OCI-LY1 (cell line): ENCODE results near the gene SORBS2.

ENCODE experiments used
- H2AFZ ChIP-seq: fragments of 200-600 bp; sonication (generic), shearing (Covaris generic); 2 replicates; pipeline ENCODE4 v1.6.0; 2014; ENCODE audit warnings: antibody characterized with exemption, mild to moderate bottlenecking, low read length
- H3F3A ChIP-seq: fragments of 200-600 bp; sonication (generic), shearing (Covaris generic); 2 replicates; pipeline ENCODE4 v1.6.0; 2014; ENCODE audit warnings: mild to moderate bottlenecking, antibody characterized with exemption, low read length, moderate library complexity; ENCODE audit not compliant: insufficient read depth
- H3K27ac ChIP-seq: fragments of 200-600 bp; sonication (generic); 2 replicates; pipeline ENCODE4 v1.5.1; 2014; ENCODE audit warnings: low read length, mixed run types, mild to moderate bottlenecking, low read depth; ENCODE audit not compliant: poor library complexity, severe bottlenecking
- H3K27me3 ChIP-seq: fragments of 200-600 bp; sonication (generic); 2 replicates; pipeline ENCODE4 v1.6.0; 2014; ENCODE audit warnings: antibody characterized with exemption, mild to moderate bottlenecking, low read length, moderate library complexity; ENCODE audit not compliant: insufficient read depth
- H3K36me3 ChIP-seq: fragments of 200-600 bp; sonication (generic); 2 replicates; pipeline ENCODE4 v1.6.1; 2014; ENCODE audit warnings: mild to moderate bottlenecking, antibody characterized with exemption, low read length, moderate library complexity, mixed read lengths; ENCODE audit not compliant: insufficient read depth
- H3K4me1 ChIP-seq: fragments of 200-600 bp; sonication (generic); 2 replicates; pipeline ENCODE4 v1.5.1; 2014; ENCODE audit warnings: mild to moderate bottlenecking, low read length, moderate library complexity; ENCODE audit not compliant: insufficient read depth, severe bottlenecking
- H3K4me2 ChIP-seq: fragments of 200-600 bp; sonication (generic), shearing (Covaris generic); 2 replicates; pipeline ENCODE4 v1.6.1; 2014; ENCODE audit warnings: low read length
- H3K4me3 ChIP-seq: fragments of 200-600 bp; sonication (generic); 2 replicates; pipeline ENCODE4 v1.5.1; 2014; ENCODE audit warnings: low read length, low read depth, mild to moderate bottlenecking, mixed read lengths; ENCODE audit not compliant: poor library complexity, severe bottlenecking
- H3K79me2 ChIP-seq: fragments of 200-600 bp; shearing (Covaris generic); 2 replicates; pipeline ENCODE4 v1.6.1; 2016; ENCODE audit warnings: mixed run types, low read length, mixed read lengths; ENCODE audit not compliant: insufficient read depth
- H3K9ac ChIP-seq: fragments of 200-600 bp; sonication (generic), shearing (Covaris generic); 2 replicates; pipeline ENCODE4 v1.6.1; 2014; ENCODE audit warnings: mild to moderate bottlenecking, low read length, mixed read lengths
- H3K9me2 ChIP-seq: fragments of 200-600 bp; sonication (generic), shearing (Covaris generic); 2 replicates; pipeline ENCODE4 v1.6.1; 2014; ENCODE audit warnings: low read depth, mild to moderate bottlenecking, low read length, mixed read lengths
- H3K9me3 ChIP-seq: fragments of 200-600 bp; shearing (Covaris generic); 2 replicates; pipeline ENCODE4 v1.6.1; 2014; ENCODE audit warnings: low read length, mixed read lengths
- H4K20me1 ChIP-seq: fragments of 200-600 bp; sonication (generic), shearing (Covaris generic); 2 replicates; pipeline ENCODE4 v1.6.0; 2016; ENCODE audit warnings: mild to moderate bottlenecking, low read length; ENCODE audit not compliant: insufficient read depth
- EZH2 ChIP-seq: fragments of 200-600 bp; sonication (generic), shearing (Covaris generic); IDR thresholded peaks from 2 replicates; pipeline ENCODE4 v1.8.0; 2017; ENCODE audit warnings: borderline replicate concordance, mixed run types, mild to moderate bottlenecking, antibody characterized with exemption, low read length, moderate library complexity, mixed read lengths
- TF ChIP-seq, protein P1 (sequence below): fragments of 200-600 bp; sonication (generic), shearing (Covaris generic); IDR thresholded peaks from 2 replicates; pipeline ENCODE4 v1.5.1; 2017; ENCODE audit warnings: mild to moderate bottlenecking, antibody characterized with exemption, low read length, moderate library complexity, mixed read lengths

Gene SORBS2

DNA sequence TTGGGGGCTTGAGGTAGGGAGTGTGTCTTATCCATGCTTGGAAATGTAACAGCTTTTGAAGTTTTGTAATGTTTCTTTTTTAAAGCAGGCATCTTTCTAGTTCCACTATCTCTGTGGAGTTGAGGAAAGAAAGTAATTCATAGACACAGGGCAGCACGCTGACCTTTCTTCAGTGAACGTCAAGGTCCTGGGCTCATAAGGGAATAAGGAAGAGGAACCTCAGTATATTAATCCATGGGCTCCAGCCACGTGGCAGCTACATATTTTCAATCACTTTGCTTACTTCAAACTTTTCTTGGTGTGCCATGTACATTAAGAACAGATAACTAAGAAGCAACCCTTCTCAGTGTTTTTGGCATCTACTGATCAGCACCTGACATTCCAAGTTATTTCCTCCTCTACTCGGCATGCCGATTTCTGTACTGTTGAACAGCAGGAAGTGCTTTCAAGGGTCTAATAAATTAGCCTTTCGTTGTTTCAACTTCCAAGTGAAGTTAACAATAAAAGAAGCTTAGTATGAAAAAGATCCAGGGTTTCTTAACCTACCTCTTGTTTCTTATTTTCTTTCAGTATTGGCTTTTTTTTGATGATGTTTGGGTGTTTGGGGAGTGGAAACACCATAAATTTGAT is 88.2 kb downstream of the SORBS2 start:
- Histone ChIP-seq H4K20me1 (no peaks in the 10 kb centered on the region), H3K4me1 (peaks cover 26% of the 10 kb centered on the region), H3K4me3 (no peak overlapping the region), H3K36me3 (peaks cover under 1% of the 10 kb centered on the region; the same call in 1 of the 2 replicates), H3K9me3 (no peaks in the 10 kb centered on the region), H3K27ac (no peak overlapping the region), H3K9ac (no peak overlapping the region), H3K27me3 (no peaks in the 10 kb centered on the region), H3K9me2 (no peaks in the 10 kb centered on the region), H3F3A (no peaks in the 10 kb centered on the region), H2AFZ (no peak overlapping the region), H3K79me2 (no peaks in the 10 kb centered on the region), H3K4me2 (peak overlapping the region; percentile 4; the same call in 1 of the 2 replicates)
- TF ChIP-seq, protein P1, sequence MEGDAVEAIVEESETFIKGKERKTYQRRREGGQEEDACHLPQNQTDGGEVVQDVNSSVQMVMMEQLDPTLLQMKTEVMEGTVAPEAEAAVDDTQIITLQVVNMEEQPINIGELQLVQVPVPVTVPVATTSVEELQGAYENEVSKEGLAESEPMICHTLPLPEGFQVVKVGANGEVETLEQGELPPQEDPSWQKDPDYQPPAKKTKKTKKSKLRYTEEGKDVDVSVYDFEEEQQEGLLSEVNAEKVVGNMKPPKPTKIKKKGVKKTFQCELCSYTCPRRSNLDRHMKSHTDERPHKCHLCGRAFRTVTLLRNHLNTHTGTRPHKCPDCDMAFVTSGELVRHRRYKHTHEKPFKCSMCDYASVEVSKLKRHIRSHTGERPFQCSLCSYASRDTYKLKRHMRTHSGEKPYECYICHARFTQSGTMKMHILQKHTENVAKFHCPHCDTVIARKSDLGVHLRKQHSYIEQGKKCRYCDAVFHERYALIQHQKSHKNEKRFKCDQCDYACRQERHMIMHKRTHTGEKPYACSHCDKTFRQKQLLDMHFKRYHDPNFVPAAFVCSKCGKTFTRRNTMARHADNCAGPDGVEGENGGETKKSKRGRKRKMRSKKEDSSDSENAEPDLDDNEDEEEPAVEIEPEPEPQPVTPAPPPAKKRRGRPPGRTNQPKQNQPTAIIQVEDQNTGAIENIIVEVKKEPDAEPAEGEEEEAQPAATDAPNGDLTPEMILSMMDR, result no peak
- TF ChIP-seq EZH2, result no peak

DNA sequence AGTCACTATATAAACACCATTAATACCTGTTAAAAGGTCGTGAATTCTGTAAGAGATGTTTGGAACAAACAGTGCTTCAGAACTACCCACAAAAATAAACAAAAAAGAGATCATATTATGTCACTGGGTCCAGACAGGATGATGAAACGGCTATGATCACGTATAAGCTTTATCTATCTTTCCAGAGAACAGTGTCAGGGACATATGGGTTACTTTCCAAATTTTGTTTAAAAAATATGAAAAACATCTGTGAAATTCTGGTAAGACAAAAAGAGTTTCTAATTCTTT is 90.0 kb downstream of the SORBS2 start:
- Histone ChIP-seq H3K79me2 (no peaks in the 10 kb centered on the region), H3F3A (no peaks in the 10 kb centered on the region), H3K4me2 (no peak overlapping the region), H3K36me3 (peaks cover 9% of the 10 kb centered on the region; the same call in 1 of the 2 replicates), H3K9ac (no peak overlapping the region), H3K4me3 (no peak overlapping the region), H3K27ac (no peak overlapping the region), H2AFZ (no peak overlapping the region), H4K20me1 (no peaks in the 10 kb centered on the region), H3K9me3 (no peaks in the 10 kb centered on the region), H3K4me1 (peaks cover 26% of the 10 kb centered on the region), H3K9me2 (no peaks in the 10 kb centered on the region), H3K27me3 (no peaks in the 10 kb centered on the region)
- TF ChIP-seq, protein P1, result no peak
- no peak for TF ChIP-seq EZH2

DNA sequence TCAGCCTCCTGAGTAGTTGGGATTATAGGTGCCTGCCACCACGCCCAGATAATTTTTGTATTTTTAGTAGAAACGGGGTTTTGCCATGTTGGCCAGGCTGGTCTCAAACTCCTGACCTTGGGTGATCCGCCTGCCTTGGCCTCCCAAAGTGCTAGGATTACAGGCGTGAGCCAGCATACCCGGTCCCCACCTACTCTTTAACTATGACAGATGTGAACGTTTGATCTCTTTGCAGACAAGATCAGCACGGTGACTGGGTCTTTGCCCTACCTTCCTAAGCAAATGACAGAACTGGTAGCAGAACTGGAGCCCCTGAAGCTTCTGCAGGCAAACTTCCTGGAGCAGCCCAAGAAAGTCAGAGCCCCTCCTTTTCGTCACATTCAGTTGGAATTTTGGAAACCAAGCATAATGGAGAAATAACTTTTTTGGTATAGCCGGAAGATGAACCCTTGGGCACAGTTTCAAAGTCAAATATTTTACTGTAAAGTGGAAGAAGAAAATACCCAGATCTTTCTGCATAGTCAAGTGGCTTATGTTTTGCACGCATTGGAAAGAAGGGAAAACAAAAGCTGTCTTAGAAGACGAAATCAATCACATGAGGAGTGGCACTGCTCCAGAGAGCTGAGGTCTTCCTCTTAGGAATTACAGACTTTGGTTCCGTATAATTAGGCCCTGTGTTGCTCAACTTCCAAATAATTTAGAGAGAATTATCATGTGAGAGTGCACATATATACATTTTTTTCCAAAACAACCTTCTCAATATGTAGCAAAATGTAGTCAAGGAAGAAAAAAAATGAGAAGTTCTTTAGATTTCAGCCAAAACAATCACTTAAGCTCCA is 90.6 kb downstream of the SORBS2 start:
- H3K27ac ChIP-seq, result no peak overlapping the region
- H3K4me3 ChIP-seq, result no peak overlapping the region
- no peaks in the 10 kb centered on the region for H3K27me3 ChIP-seq
- H3K79me2 ChIP-seq, result no peaks in the 10 kb centered on the region
- H3K9me3 ChIP-seq, result no peaks in the 10 kb centered on the region
- H3K9me2 ChIP-seq, result no peaks in the 10 kb centered on the region
- H3F3A ChIP-seq, result no peaks in the 10 kb centered on the region
- peaks cover 14% of the 10 kb centered on the region; the same call in 1 of the 2 replicates for H3K36me3 ChIP-seq
- H2AFZ ChIP-seq, result no peak overlapping the region
- TF ChIP-seq EZH2, result no peak
- TF ChIP-seq, protein P1, result no peak
- no peak overlapping the region for H3K4me2 ChIP-seq
- H3K4me1 ChIP-seq, result peaks cover 26% of the 10 kb centered on the region
- H3K9ac ChIP-seq, result no peak overlapping the region
- H4K20me1 ChIP-seq, result no peaks in the 10 kb centered on the region
